HG03565 (cell line): ENCODE results near the gene EXOC4.

Experiments
- ATAC-seq: cut with Tn5 transposase; IDR thresholded peaks from one replicate; pipeline ENCODE4 v1.9.1; 2021; ENCODE audit warnings: mild to moderate bottlenecking, moderate library complexity; ENCODE audit not compliant: unreplicated experiment

The EXOC4 gene

GRCh38 chr7:133650487-133651300 is 397.8 kb downstream of the EXOC4 start:
- ATAC-seq, result no peak

GRCh38 chr7:133652547-133652946 is 399.7 kb downstream of the EXOC4 start:
- ATAC-seq, result no peak

- no peak for ATAC-seq
Measured at GRCh38 chr7:133654547-133654946, 401.7 kb downstream of the EXOC4 start.

GRCh38 chr7:133662276-133662675 is 409.4 kb downstream of the EXOC4 start:
- ATAC-seq, result no peak

GRCh38 chr7:133662830-133663229 is 410.0 kb downstream of the EXOC4 start:
- no peak for ATAC-seq

GRCh38 chr7:133664528-133664927 is 411.6 kb downstream of the EXOC4 start:
- ATAC-seq, result no peak

- ATAC-seq, result no peak
Measured at GRCh38 chr7:133668296-133669060, 415.6 kb downstream of the EXOC4 start.

GRCh38 chr7:133669061-133669455 is 416.2 kb downstream of the EXOC4 start:
- no peak for ATAC-seq

- no peak for ATAC-seq
Measured at GRCh38 chr7:133670250-133670649, 417.4 kb downstream of the EXOC4 start.

- ATAC-seq, result no peak
Measured at GRCh38 chr7:133672866-133673265, 420.0 kb downstream of the EXOC4 start.

- ATAC-seq, result no peak
Measured at GRCh38 chr7:133674079-133674763, 421.3 kb downstream of the EXOC4 start.

GRCh38 chr7:133675510-133676218 is 422.8 kb downstream of the EXOC4 start:
- no peak for ATAC-seq

GRCh38 chr7:133676805-133677370 is 424.0 kb downstream of the EXOC4 start:
- no peak for ATAC-seq

- ATAC-seq, result no peak
Measured at GRCh38 chr7:133678137-133678814, 425.4 kb downstream of the EXOC4 start.

GRCh38 chr7:133679977-133680376 is 427.1 kb downstream of the EXOC4 start:
- no peak for ATAC-seq

- ATAC-seq, result no peak
Measured at GRCh38 chr7:133681529-133681928, 428.7 kb downstream of the EXOC4 start.

GRCh38 chr7:133682364-133683181 is 429.7 kb downstream of the EXOC4 start:
- no peak for ATAC-seq

- no peak for ATAC-seq
Measured at GRCh38 chr7:133683182-133683454, 430.2 kb downstream of the EXOC4 start.

- no peak for ATAC-seq
Measured at GRCh38 chr7:133688483-133689239, 435.8 kb downstream of the EXOC4 start.
